NCI-H2171 (cell line): ENCODE results near the gene MMP19.
"Not testable (repeated sequence)": the region's sequence is repeated elsewhere in the genome, so short reads cannot be mapped to it uniquely, and the experiment has no call there.

Experiments used
- DNase-seq: peaks from one replicate; lab custom pipeline; 2025; lab: John Stamatoyannopoulos, UW

MMP19 gene

DNA sequence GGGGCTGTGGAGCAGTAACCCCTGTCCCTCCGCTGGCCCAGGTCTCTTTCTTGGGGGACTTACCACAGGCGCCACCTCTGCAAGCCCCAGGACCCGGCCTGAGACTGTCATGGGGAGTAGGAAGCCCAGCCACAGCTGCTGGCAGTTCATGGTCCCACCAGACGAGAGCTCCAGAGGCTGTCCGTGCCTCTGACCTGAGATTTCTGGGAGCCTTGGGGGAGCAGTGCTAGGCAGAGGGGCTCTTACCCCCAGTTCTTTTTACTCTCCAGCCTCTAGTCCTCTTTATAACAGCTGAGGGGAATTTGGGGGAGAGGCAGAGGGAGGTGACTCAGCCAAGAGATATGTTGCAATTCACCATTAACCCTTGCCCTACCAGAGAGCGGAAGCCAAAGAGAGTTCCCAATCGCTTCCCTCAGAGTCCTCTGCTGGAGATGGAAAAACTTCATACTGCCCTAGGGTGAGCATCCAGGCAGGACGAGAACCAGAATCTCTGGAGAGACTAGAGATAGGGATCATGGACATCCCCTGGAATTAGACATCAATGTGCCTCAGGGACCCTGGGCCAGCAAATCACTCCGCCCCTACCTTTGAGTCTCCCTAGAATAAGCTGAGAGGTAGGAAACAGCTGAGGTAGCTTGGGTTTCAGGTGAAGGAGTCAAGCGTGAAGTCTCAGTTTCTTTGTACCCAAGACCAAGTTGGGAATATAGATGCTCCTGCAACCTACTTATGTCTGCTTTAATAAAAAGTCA is at the start of gene MMP19:
Gene MMP19 (minus strand): TSS at position 256 of the 749 bp plus-strand sequence. CDS start 106 bp downstream, at position 150.
- DNase-seq: no peak

DNA sequence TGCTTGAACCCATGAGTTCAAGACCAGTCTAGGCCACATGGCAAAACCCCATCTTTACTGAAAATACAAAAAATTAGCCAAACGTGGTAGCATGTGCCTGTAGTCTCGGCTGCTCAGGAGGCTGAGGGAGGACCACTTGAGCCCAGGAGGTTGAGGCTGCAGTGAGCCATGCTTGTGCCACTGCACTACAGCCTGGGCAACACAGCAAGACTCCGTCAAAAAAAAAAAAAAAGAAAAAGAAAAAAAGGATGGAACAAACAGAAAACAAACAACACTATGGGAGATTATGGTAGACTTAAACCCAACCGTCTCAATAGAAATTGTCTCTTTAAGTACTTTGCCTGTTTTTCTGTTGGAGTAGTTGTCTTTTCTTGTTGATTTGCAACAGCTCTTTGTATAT is 48.6 kb upstream of the MMP19 start:
- no peak for DNase-seq

DNA sequence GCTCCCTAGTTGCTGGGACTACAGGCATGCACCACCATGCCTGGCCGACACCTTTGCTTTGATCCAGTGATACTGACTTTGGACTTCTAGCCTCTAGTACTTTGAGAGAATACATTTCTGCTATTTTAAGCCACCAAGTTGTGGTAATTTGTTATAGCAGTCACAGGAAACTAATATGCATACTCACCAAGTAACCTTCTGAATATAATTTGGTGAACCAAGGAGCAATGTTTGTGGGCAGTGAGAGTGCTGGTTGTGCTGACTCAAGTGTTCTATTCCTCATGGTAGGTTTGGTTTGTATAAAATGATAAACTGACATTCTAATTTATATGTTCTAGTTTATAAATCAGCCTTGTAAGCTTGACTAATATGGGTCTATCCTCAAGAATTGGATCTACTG is 42.4 kb upstream of the MMP19 start:
- DNase-seq: no peak

- DNase-seq: no peak
Observed at GRCh38 chr12:55877824-55878223, 35.1 kb upstream of the MMP19 start.

DNA sequence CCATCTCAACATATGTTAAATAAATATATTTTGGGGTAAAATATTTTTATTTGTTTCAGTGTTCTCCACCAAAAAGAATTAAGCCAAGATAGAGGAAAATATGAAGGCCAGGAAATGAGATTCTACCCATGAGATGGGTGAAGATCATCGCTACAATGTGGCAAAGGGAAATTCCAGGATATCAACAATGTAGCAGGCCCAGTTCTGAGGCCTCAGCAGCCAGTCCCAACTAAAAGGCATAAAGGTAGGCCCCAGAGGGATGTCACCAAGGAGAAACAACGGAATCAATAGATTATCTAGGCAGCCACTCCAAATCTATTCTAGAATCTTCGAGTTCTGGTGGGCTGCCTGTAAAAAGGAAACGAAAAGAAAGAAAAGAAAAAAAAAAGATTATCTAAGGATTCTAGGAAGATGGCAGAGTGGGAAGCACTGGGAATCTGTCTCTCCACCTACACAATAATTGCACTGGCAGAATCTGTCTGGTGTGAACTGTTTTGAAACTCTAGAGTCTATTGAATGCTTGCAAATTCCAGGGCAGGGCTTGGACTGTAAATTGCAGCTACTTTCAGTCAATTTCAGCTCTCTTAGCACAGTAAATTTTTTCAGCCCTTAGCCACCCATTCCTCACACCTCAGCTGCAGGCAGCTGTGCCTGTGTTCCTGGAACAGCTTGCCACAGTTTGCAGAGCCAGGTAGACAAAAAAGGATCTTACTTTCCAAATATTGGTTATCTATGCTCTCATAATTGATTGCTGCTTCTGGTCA is 33.1 kb upstream of the MMP19 start:
- DNase-seq: no peak

- DNase-seq: no peak
Observed at GRCh38 chr12:55874443-55874842, 31.7 kb upstream of the MMP19 start.

GRCh38 chr12:55866454-55867004 is 23.8 kb upstream of the MMP19 start:
- not testable (repeated sequence) for DNase-seq

DNA sequence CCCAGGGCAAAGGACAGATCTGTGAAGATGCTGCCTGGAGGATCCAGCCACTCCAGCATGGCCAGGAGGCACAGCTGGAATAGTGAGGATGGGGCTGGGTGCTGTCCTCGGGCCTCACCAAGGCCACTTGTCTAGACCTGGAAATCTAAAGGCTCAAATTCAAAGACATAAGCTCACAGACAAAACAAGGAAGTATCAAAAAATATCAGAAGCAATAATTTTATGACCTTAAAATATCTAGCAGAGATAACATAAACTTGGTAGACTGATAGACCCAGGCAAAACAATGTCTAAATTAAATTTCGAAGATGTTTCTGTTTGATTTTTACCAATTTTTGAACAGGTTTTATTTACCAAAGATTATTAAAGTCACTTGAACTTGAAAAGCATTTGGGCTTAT is 22.6 kb upstream of the MMP19 start:
- no peak for DNase-seq

DNA sequence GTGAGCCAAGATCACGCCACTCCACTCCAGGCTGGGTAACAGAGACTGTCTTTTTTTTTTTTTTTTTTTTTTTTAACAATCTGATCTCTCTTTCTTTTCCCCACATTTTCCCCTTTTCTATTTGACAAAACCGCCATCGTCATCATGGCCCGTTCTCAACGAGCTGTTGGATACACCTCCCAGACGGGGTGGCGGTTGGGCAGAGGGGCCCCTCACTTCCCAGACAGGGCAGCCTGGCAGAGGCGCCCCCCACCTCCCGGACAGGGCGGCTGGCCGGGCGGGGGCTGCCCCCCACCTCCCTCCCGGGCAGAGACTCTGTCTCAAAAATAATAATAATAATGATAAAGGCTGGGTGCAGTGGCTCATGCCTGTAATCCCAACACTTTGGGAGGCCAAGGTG is 20.2 kb upstream of the MMP19 start:
- DNase-seq: not testable (repeated sequence)

DNA sequence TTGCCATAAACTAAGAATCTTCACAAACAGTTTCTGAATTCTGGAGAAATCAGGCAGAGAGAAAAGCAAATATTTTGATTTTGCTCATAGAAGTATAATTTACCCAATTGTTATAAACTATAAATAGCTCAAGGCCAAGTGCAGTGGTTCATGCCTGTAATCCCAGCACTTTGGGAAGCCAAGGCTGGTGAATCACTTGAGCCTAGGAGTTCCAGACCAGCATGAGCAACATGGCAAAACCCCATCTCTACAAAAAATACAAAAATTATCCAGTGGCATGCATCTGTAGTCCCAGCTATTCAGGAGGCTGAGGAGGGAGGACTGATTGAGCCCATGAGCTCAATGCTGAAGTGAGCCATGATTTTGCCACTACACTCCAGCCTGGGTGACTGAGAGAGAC is 19.6 kb upstream of the MMP19 start:
- DNase-seq: no peak

DNA sequence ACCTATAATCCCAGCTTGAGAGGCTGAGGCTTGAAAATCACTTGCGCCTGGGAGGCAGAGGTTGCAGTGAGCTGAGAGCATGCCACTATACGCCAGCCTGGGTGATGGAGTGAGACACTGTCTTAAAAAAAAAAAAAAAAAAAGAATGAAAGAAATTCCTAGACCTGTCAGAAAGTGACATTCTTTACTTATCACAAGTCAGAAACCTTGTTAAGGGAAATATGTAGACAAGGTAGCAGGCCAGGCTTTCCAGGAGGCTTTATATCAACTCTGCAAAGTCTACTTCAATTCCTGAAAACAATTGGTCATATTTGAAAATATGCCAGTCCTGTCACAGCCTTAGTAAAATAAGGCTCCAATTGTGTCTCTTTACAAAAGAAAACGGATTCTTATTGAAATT is 19.1 kb upstream of the MMP19 start:
- no peak for DNase-seq

DNA sequence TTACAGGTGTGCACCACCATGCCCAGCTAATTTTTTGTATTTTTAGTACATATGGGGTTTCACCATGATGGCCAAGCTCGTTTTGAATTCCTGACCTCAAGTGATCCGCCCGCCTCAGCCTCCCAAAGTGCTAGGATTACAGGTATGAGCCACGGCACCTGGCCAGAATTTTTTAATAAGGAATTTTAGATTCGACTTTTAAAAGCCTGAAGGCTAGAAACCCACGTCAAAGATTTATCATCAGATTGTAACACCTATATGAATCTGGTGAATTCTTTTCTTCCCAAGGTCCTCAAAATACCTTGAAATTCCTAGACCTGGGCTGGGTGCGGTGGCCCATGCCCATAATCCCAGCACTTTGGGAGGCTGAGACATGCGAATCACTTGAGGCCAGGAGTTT is 18.7 kb upstream of the MMP19 start:
- no peak for DNase-seq

- DNase-seq: no peak
Observed at GRCh38 chr12:55852740-55853139, 10.0 kb upstream of the MMP19 start.

DNA sequence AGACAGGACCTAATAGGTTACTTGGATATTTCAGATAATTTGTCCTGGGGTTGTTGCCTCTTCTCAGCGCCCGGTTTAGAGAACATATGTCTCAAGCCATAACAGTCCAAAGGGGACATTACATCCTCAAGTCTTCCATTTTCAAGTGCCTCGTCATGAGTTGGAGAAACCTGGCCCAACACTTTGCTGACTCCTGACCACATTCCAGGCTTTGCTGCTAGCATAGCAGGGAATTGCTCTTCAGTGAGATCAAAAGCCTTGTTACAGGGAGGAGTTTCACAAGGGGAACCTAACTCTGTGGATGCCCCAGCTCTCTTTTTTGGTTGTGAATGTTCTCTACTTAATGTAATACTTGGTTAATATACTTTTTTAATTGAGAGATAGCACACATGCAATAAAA is 8.2 kb upstream of the MMP19 start:
- DNase-seq: no peak

- DNase-seq: no peak
Observed at GRCh38 chr12:55850401-55850800, 7.7 kb upstream of the MMP19 start.

- DNase-seq: no peak
Observed at GRCh38 chr12:55849616-55850343, 7.0 kb upstream of the MMP19 start.

- no peak for DNase-seq
Observed at GRCh38 chr12:55847603-55848291, 5.0 kb upstream of the MMP19 start.

- DNase-seq: no peak
Observed at GRCh38 chr12:55847033-55847432, 4.3 kb upstream of the MMP19 start.

DNA sequence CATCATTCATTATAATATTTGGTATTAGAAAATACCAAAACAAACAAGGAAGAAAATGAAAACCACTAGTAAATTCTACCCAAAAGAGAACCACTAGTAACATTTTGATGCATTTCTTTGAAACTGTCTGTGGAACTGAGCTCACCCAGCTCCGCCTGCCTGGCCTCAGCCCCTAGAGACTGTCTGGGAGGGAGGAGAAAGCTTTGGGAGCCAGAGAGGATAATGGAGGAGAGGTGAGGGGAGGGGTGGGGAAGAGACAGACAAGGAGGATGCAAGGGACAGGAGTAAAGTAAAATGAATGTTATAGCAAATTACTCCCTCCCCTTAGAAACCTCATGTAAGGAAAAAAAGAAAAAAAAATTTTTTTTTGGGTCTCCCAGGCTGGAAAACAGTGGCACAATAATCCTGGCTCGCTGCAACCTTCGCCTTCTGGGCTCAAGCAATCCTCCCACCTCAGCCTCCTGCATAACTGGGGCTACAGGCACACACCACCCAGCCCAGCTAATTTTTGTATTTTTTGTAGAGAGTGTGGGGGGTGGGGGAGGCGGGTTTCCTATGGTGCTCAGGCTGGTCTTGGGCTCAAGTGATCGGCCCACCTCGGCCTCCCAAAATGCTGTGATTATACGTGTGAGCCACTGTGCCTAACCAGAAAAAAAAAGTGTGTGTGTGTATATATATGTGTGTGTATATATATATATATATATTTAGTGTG is 3.2 kb upstream of the MMP19 start:
- DNase-seq: no peak

DNA sequence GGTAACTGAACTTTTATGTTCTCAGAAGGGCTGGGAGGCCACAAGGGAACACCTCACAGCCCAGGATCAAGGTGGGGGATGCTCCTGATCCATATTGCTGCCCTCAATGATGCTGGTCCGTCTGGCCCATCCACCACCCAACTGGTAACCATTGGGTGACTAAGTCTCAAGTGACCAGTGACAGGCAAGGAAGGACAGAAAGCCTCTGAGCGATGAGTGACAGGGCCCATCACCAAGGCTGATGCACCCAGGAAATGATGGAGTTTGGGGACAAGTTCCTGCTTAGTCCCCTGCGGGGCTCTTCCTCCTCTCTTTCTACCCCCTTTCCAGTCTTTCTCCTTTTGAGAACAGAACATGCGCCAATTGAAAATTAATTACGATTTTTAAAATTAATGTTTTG is 2.6 kb upstream of the MMP19 start:
- no peak for DNase-seq

DNA sequence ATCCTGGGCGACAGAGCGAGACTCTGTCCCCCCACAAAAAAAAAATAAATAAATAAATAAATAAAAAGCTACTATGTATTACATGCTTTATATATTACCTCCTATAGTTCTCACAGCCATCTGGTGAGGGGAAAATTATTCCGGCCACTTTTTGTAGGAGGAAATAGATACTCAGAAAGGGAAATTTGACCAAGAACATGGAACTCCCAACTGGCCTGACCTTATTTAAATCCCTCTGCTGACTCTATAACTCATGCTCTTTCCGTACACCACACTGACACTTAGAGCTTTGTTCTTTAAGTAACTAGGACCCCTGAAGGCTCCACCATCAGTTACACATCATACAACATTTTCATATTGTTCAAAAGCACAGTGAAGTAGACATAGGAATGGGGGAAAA is 2.2 kb upstream of the MMP19 start:
- no peak for DNase-seq
